Measurements from ENCODE around the gene SHKBP1. TPM values are rescaled to one million over a fixed set of nuclear protein-coding genes. Genes with fewer than 3 reads are reported as not detected.

SHKBP1 gene
- total and polyA plus RNA-seq, 9 of the 15 experiments (the other 6 are each of a cell fraction or from before 2014, with no cell fraction given), result 1.2 to 58.1 (median 22.3) TPM

- TF ChIP-seq, protein P1, sequence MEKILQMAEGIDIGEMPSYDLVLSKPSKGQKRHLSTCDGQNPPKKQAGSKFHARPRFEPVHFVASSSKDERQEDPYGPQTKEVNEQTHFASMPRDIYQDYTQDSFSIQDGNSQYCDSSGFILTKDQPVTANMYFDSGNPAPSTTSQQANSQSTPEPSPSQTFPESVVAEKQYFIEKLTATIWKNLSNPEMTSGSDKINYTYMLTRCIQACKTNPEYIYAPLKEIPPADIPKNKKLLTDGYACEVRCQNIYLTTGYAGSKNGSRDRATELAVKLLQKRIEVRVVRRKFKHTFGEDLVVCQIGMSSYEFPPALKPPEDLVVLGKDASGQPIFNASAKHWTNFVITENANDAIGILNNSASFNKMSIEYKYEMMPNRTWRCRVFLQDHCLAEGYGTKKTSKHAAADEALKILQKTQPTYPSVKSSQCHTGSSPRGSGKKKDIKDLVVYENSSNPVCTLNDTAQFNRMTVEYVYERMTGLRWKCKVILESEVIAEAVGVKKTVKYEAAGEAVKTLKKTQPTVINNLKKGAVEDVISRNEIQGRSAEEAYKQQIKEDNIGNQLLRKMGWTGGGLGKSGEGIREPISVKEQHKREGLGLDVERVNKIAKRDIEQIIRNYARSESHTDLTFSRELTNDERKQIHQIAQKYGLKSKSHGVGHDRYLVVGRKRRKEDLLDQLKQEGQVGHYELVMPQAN (IDR thresholded peaks at IDR 0.05; ENCODE audit: borderline replicate concordance), result peak; percentile 57; the same call in 1 of the 2 replicates
- TF ChIP-seq GABPB1 (CRISPR knock-in tag; IDR thresholded peaks at IDR 0.05) (peak; percentile 87), ZNF263 (CRISPR knock-in tag; IDR thresholded peaks at IDR 0.05; ENCODE audit: borderline replicate concordance) (no peak), SAFB2 (IDR thresholded peaks at IDR 0.05; ENCODE audit: borderline replicate concordance, low read depth, low read length, severe bottlenecking) (no peak), DIDO1 (tag; IDR thresholded peaks at IDR 0.05; ENCODE audit: low read depth) (no peak), GTF2E2 (tag; IDR thresholded peaks at IDR 0.05) (0 out of 2 replicates have a peak, but pooled peaks have one; percentile 57), GABPA (tag; conservative IDR thresholded peaks at IDR 0.05; ENCODE audit: low read depth) (peak; percentile 85), ELF2 (CRISPR knock-in tag; IDR thresholded peaks at IDR 0.05) (peak; percentile 99), ZBTB7A (IDR thresholded peaks at IDR 0.05; ENCODE audit: borderline replicate concordance, control insufficient read depth, low read depth, low read length) (peak; percentile 66; the same call in 1 of the 2 replicates), HDAC1 (IDR thresholded peaks at IDR 0.05) (peak in 1 of 2 experiments; percentile 58; a peak in 1 of 4 replicates), SIX5 (IDR thresholded peaks at IDR 0.05; ENCODE audit: borderline replicate concordance in 1 of 2, insufficient read depth in 1 of 2, low read depth in 1 of 2, low read length in 2 of 2) (no peak), ZNF655 (CRISPR knock-in tag; IDR thresholded peaks at IDR 0.05) (no peak), ASH1L (IDR thresholded peaks at IDR 0.05; ENCODE audit: borderline replicate concordance, low read depth, partially characterized antibody) (peak; percentile 98), RBBP5 (IDR thresholded peaks at IDR 0.05; ENCODE audit: borderline replicate concordance, insufficient read depth, low read length, poor library complexity, severe bottlenecking) (peak; percentile 72), ZBTB11 (CRISPR knock-in tag; IDR thresholded peaks at IDR 0.05) (peak in 1 of 3 experiments; percentile 52; a peak in 1 of 6 replicates), MEF2D (tag; conservative IDR thresholded peaks at IDR 0.05; ENCODE audit: low read depth) (no peak), MBD2 (IDR thresholded peaks at IDR 0.05; ENCODE audit: borderline replicate concordance, low read depth) (peak; percentile 99), ZSCAN32 (CRISPR knock-in tag; IDR thresholded peaks at IDR 0.05) (no peak), BCL6 (CRISPR knock-in tag; IDR thresholded peaks at IDR 0.05) (no peak)
Measured at GRCh38 chr19:40576585-40577451, at the start of gene SHKBP1 (continued).

Measured in K562 (cell line).